Endothelial cell of umbilical vein (primary cell): ENCODE data around the gene MECP2. TPM values are rescaled to one million over a fixed set of nuclear protein-coding genes. Genes with fewer than 3 reads are reported as not detected.

Source experiments
- BruUV-seq: library from RNA; stranded (reverse); fragments of 400-500 nt; replicated peaks from 2 replicates; lab custom pipeline; 2021; lab: Mats Ljungman, UMichigan
- CTCF ChIA-PET: fragments of 300-600, 350-600 bp; sonication (Branson Sonifier 250); formaldehyde crosslinking; loops from one replicate; lab custom pipeline; 2021; ENCODE audit warnings: antibody characterized with exemption, inconsistent platforms; lab: Charles Lee
- POLR2A ChIA-PET: fragments of 300-600, 350-600 bp; sonication (Branson Sonifier 250); formaldehyde crosslinking; loops from one replicate; lab custom pipeline; 2021; ENCODE audit warnings: antibody characterized with exemption, inconsistent platforms; lab: Charles Lee
- DNase-seq: peaks from one replicate; pipeline ENCODE4 v3.0.0-alpha.2; 2011; ENCODE audit warnings: low read depth, low spot score
- FAIRE-seq: peaks from 2 replicates; lab custom pipeline; 2011; peaks lifted over from hg19 to GRCh38; lab: Jason Lieb, UNC
- H2AFZ ChIP-seq: 2 replicates; pipeline ENCODE4 v1.6.0; 2012; ENCODE audit warnings: low read depth, low read length, control low read depth, inconsistent platforms
- H3K27ac ChIP-seq: 2 replicates; pipeline ENCODE4 v1.5.1; 2011; ENCODE audit warnings: low read depth, mild to moderate bottlenecking, control low read depth, low read length, moderate library complexity; ENCODE audit not compliant: insufficient read depth
- H3K27me3 ChIP-seq, 2 experiments: 2 replicates each; pipeline versions ENCODE4 v1.6.0 to v1.6.1; 2011; ENCODE audit warnings: low read length in 2 of 2, mixed read lengths in 1 of 2; ENCODE audit not compliant: control insufficient read depth in 2 of 2, insufficient read depth in 2 of 2
- H3K36me3 ChIP-seq, 2 experiments: 2 replicates in 1 of 2; 3 replicates in 1 of 2; pipeline ENCODE4 v1.5.1; 2011; ENCODE audit warnings: low read length in 2 of 2, mild to moderate bottlenecking in 1 of 2, moderate library complexity in 1 of 2; ENCODE audit not compliant: control insufficient read depth in 2 of 2, insufficient read depth in 2 of 2; ENCODE audit errors: extremely low read depth in 1 of 2
- H3K4me1 ChIP-seq: 3 replicates; pipeline ENCODE4 v1.5.1; 2011; ENCODE audit warnings: mild to moderate bottlenecking, low read length; ENCODE audit not compliant: control insufficient read depth, insufficient read depth; ENCODE audit errors: extremely low read depth
- H3K4me2 ChIP-seq: 2 replicates; pipeline ENCODE4 v1.6.1; 2011; ENCODE audit warnings: low read length, control low read depth, mixed read lengths; ENCODE audit not compliant: insufficient read depth
- H3K4me3 ChIP-seq, 3 experiments: fragments of 200-600 bp in 1 of 3; sonication (generic), shearing (Covaris generic) in 1 of 3; replicated peaks in 1 of 3; 2 replicates each; pipeline ENCODE4 v1.5.1; 2011 to 2016; ENCODE audit warnings: control low read depth in 3 of 3, low read length in 3 of 3, mild to moderate bottlenecking in 2 of 3, inconsistent platforms in 1 of 3, low read depth in 1 of 3, moderate library complexity in 1 of 3; ENCODE audit not compliant: insufficient read depth in 1 of 3
- H3K79me2 ChIP-seq: 2 replicates; pipeline ENCODE4 v1.6.0; 2012; ENCODE audit warnings: low read length, inconsistent platforms; ENCODE audit not compliant: control insufficient read depth, insufficient read depth
- H3K9ac ChIP-seq: replicated peaks from 2 replicates; pipeline ENCODE3; 2011; ENCODE audit warnings: low read length, control low read depth; ENCODE audit not compliant: insufficient read depth; ENCODE audit errors: extremely low read depth
- H3K9me1 ChIP-seq: replicated peaks from 3 replicates; pipeline ENCODE4 v1.6.0; 2011; ENCODE audit warnings: mild to moderate bottlenecking, low read length; ENCODE audit not compliant: control insufficient read depth, insufficient read depth; ENCODE audit errors: extremely low read depth
- H3K9me3 ChIP-seq: replicated peaks from 2 replicates; pipeline ENCODE4 v1.5.1; 2012; ENCODE audit warnings: low read length, inconsistent platforms; ENCODE audit not compliant: control insufficient read depth, insufficient read depth
- H4K20me1 ChIP-seq: replicated peaks from 2 replicates; pipeline ENCODE3; 2011; ENCODE audit warnings: mild to moderate bottlenecking, low read length; ENCODE audit not compliant: control insufficient read depth, insufficient read depth; ENCODE audit errors: extremely low read depth
- CTCF ChIP-seq, 2 donors: IDR thresholded peaks; 1 replicate in 1 of 2; 2 replicates in 1 of 2; pipeline ENCODE4 v1.5.1; 2011; ENCODE audit warnings: low read length in 2 of 2, mild to moderate bottlenecking in 2 of 2, moderate library complexity in 2 of 2, control low read depth in 1 of 2, inconsistent platforms in 1 of 2, low read depth in 1 of 2; ENCODE audit not compliant: insufficient read depth in 1 of 2; ENCODE audit errors: extremely low read depth in 1 of 2
- EZH2 ChIP-seq: IDR thresholded peaks from 2 replicates; pipeline ENCODE4 v1.6.1; 2012; ENCODE audit warnings: borderline replicate concordance, low read depth, mild to moderate bottlenecking, moderate library complexity, low read length, inconsistent platforms; ENCODE audit not compliant: severe bottlenecking
- FOS ChIP-seq: IDR thresholded peaks from 2 replicates; pipeline ENCODE4 v1.6.1; 2011; ENCODE audit warnings: mild to moderate bottlenecking, low read length, moderate library complexity, borderline replicate concordance; ENCODE audit not compliant: insufficient read depth
- GATA2 ChIP-seq: IDR thresholded peaks from 2 replicates; pipeline ENCODE4 v1.7.0; 2011; ENCODE audit warnings: low read depth, mild to moderate bottlenecking, moderate library complexity, mixed read lengths, low read length; ENCODE audit not compliant: insufficient read length, insufficient read depth
- JUN ChIP-seq: IDR thresholded peaks from 2 replicates; pipeline ENCODE4 v1.6.1; 2011; ENCODE audit warnings: borderline replicate concordance, low read depth; ENCODE audit not compliant: insufficient read length, insufficient read depth
- MYC ChIP-seq: IDR thresholded peaks from one replicate; pipeline ENCODE4 v1.6.1; 2011; ENCODE audit warnings: mild to moderate bottlenecking, low read depth, low read length
- POLR2A ChIP-seq: IDR thresholded peaks from 2 replicates; pipeline ENCODE4 v1.6.1; 2012; ENCODE audit warnings: low read depth, mild to moderate bottlenecking, control low read depth, low read length
- POLR2AphosphoS5 ChIP-seq: IDR thresholded peaks from 2 replicates; pipeline ENCODE4 v1.6.1; 2012; ENCODE audit warnings: low read depth, mild to moderate bottlenecking, control low read depth, low read length, moderate library complexity; ENCODE audit not compliant: insufficient read depth
- dilution Hi-C: fragments of 300-500 bp; cut with MboI; formaldehyde crosslinking; loops from one replicate; pipeline ENCODE4 v1.15.0; 2019; ENCODE audit warnings: low sequenced_read_pairs; ENCODE audit not compliant: extremely low pct_ligation_motif_present
- intact Hi-C: fragments of 100-400 bp; cut with micrococcal nuclease; formaldehyde crosslinking; loops from one replicate; pipeline ENCODE4 v1.10.0; 2022
- polyA plus RNA-seq, 4 experiments: library from polyadenylated mRNA; depleted of rRNA in 3 of 4; stranded (reverse) in 3 of 4; unstranded in 1 of 4; fragments of >200 nt; gene quantifications; 2 replicates each; pipeline versions ENCODE4 v1.2.1 to v1.2.3, GENCODE V29; 2011 to 2012; ENCODE audit warnings: missing spikeins in 1 of 4
- total RNA-seq: library from RNA; stranded (reverse); gene quantifications from 2 replicates; pipeline ENCODE4 v1.2.3, GENCODE V29; 2021
- TF ChIP-seq, protein P1 (sequence below): IDR thresholded peaks from 2 replicates; pipeline ENCODE4 v1.6.1; 2011; ENCODE audit not compliant: insufficient read depth, insufficient read length

The MECP2 gene
- total and polyA plus RNA-seq, 2 donors (not counting 3 experiments of a cell fraction or from before 2014, with no cell fraction given) = 9.0 to 45.3 TPM

DNA sequence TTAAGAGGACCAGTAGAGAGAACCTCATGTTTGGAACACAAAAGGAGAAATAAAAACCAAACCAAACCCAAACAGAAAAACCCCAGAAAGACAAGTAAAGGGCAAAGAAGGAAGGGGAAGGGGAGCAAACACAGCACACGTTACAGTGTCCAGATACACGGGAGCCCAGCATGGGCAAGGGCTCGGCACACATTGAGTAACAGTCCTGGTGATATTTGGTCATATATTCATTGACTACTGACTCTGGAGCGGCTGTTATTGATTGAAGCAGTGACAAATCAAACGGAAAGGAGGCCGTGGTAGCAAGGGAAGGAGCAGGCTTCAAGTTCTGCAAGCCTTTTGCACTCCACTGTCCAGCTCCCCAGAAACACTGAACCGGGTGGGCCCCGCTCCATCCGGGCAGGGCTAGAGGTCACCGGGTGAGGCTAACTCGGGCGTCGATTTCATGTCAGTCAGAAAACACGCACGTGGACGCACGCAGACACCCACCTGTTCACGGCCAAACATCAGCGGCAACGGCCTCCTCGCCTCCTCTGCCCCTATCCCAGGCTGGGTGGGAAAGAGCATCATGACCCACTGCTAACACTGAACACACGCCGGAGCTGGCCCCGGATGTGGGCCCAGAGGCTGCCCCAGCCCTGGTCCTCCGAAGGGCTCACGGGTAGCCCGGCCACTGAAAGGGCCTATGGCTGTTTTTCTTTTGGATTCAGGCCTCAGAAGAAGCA, 74.1 kb downstream of the MECP2 start:
- intact Hi-C loops = no loop called here
- H3K9me1 ChIP-seq = no peaks in the 10 kb centered on the region
- no peaks in the 10 kb centered on the region for H4K20me1 ChIP-seq
- H2AFZ ChIP-seq = no peak overlapping the region
- FAIRE-seq = peak; percentile 37
- H3K9ac ChIP-seq = no peak overlapping the region
- H3K36me3 ChIP-seq = peaks cover 0 to 1% of the 10 kb centered on the region in 2 experiments
- no peaks in the 10 kb centered on the region for H3K9me3 ChIP-seq
- CTCF ChIA-PET = interaction anchor here (1.0 to 2.8 kb wide), 2 partner anchors 10 to 77 kb away, joined by 3 to 9 read pairs; no protein-coding TSS in a partner anchor
- no peak for TF ChIP-seq FOS
- TF ChIP-seq POLR2A = no peak
- TF ChIP-seq JUN = no peak
- TF ChIP-seq, protein P1, sequence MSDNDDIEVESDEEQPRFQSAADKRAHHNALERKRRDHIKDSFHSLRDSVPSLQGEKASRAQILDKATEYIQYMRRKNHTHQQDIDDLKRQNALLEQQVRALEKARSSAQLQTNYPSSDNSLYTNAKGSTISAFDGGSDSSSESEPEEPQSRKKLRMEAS = no peak
- no peak for TF ChIP-seq CTCF (IDR thresholded peaks at IDR 0.05; ENCODE audit: extremely low read depth in 1 of 2, insufficient read depth in 1 of 2, low read depth in 1 of 2, low read length in 2 of 2)
- TF ChIP-seq EZH2 = no peak
- TF ChIP-seq POLR2AphosphoS5 = no peak
- TF ChIP-seq GATA2 = no peak
- TF ChIP-seq MYC = no peak
- POLR2A ChIA-PET = no interaction called here
- peaks cover 9% of the 10 kb centered on the region for H3K79me2 ChIP-seq
- H3K4me3 ChIP-seq = no peak overlapping the region
- no peak overlapping the region for H3K27ac ChIP-seq
- dilution Hi-C loops = no loop called here
- no peaks in the 10 kb centered on the region for H3K27me3 ChIP-seq
- H3K4me1 ChIP-seq = peaks cover 18% of the 10 kb centered on the region
- no TSS peak for BruUV-seq
- H3K4me2 ChIP-seq = no peak overlapping the region
- DNase-seq = no peak
